ENCODE data around the gene TDRD7. TPM values are rescaled to one million over a fixed set of nuclear protein-coding genes. Genes with fewer than 3 reads are reported as not detected.

The TDRD7 gene
- total and polyA plus RNA-seq, 9 of the 15 experiments (the other 6 are each of a cell fraction or from before 2014, with no cell fraction given): 2.2 to 7.7 (median 5.2) TPM

DNA sequence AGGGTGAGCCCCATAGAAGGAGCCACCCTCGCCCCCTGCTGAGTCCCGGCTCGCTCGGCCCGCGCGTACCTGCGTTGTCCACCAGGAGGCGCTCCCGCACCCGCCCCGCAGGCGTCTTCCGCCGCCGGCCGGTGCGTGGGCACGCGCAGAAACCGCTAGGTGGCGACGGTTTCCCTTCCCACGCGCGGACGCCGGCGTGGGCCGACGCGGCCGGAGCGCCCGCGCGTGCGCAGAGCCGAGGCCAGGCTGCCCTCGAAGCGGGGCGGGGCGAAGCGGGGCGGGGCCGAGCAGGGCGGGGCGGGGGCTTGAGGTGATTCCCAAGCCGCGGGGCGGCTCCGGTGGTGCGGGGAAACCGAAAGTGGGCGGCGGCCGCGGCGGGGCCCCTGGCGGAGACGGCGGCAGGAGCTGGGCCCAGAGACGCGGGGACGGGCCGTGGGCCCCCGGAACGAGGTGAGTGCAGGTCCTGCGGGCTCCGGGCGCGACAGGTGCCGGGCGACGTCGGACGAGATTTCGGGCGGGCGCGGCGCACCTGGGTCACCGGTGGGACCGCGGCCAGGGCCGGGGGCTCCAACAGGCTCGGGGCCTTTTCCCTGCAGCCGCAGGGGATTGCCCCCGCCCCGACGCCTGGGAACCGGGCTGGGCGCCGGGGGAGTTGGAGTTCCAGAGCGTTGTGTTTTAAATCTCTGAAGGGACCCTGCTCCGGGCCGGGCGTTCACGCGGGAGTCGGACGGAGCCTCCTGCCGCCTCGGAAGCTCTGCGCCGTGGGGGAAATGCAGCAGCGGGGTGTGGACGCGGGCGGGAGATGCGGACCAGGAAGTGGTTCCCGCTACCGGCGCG is at the start of gene TDRD7 (continued):
- TF ChIP-seq, protein P1, sequence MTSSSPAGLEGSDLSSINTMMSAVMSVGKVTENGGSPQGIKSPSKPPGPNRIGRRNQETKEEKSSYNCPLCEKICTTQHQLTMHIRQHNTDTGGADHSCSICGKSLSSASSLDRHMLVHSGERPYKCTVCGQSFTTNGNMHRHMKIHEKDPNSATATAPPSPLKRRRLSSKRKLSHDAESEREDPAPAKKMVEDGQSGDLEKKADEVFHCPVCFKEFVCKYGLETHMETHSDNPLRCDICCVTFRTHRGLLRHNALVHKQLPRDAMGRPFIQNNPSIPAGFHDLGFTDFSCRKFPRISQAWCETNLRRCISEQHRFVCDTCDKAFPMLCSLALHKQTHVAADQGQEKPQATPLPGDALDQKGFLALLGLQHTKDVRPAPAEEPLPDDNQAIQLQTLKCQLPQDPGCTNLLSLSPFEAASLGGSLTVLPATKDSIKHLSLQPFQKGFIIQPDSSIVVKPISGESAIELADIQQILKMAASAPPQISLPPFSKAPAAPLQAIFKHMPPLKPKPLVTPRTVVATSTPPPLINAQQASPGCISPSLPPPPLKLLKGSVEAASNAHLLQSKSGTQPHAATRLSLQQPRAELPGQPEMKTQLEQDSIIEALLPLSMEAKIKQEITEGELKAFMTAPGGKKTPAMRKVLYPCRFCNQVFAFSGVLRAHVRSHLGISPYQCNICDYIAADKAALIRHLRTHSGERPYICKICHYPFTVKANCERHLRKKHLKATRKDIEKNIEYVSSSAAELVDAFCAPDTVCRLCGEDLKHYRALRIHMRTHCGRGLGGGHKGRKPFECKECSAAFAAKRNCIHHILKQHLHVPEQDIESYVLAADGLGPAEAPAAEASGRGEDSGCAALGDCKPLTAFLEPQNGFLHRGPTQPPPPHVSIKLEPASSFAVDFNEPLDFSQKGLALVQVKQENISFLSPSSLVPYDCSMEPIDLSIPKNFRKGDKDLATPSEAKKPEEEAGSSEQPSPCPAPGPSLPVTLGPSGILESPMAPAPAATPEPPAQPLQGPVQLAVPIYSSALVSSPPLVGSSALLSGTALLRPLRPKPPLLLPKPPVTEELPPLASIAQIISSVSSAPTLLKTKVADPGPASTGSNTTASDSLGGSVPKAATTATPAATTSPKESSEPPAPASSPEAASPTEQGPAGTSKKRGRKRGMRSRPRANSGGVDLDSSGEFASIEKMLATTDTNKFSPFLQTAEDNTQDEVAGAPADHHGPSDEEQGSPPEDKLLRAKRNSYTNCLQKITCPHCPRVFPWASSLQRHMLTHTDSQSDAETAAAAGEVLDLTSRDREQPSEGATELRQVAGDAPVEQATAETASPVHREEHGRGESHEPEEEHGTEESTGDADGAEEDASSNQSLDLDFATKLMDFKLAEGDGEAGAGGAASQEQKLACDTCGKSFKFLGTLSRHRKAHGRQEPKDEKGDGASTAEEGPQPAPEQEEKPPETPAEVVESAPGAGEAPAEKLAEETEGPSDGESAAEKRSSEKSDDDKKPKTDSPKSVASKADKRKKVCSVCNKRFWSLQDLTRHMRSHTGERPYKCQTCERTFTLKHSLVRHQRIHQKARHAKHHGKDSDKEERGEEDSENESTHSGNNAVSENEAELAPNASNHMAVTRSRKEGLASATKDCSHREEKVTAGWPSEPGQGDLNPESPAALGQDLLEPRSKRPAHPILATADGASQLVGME (CRISPR knock-in tag; IDR thresholded peaks at IDR 0.05): no peak
- TF ChIP-seq CBFB (CRISPR knock-in tag; IDR thresholded peaks at IDR 0.05) (no peak), GTF2E2 (tag; IDR thresholded peaks at IDR 0.05) (peak; percentile 46; the same call in 1 of the 2 replicates), FUS (optimal IDR thresholded peaks at IDR 0.05; ENCODE audit: low read depth, low read length) (peak; percentile 39), ERF (CRISPR knock-in tag; IDR thresholded peaks at IDR 0.05) (peak; percentile 77; the same call in 1 of the 2 replicates), ZNF778 (CRISPR knock-in tag; IDR thresholded peaks at IDR 0.05) (no peak), MAZ (CRISPR knock-in tag; conservative IDR thresholded peaks at IDR 0.05 in 1 of 2, IDR thresholded peaks at IDR 0.05 in 1 of 2) (peak; percentile 82 to 88), ETV5 (CRISPR knock-in tag; IDR thresholded peaks at IDR 0.05; ENCODE audit: low read depth) (peak; percentile 78), KDM2B (CRISPR knock-in tag; IDR thresholded peaks at IDR 0.05) (no peak; the same call in 1 of the 2 replicates), ZNF239 (CRISPR knock-in tag; IDR thresholded peaks at IDR 0.05) (no peak; the same call in 1 of the 2 replicates), DIDO1 (tag; IDR thresholded peaks at IDR 0.05; ENCODE audit: low read depth) (no peak), MTF1 (CRISPR knock-in tag; IDR thresholded peaks at IDR 0.05; ENCODE audit: borderline replicate concordance) (no peak), ZNF12 (CRISPR knock-in tag; IDR thresholded peaks at IDR 0.05) (no peak), FOXM1 (IDR thresholded peaks at IDR 0.05; ENCODE audit: low read depth) (no peak), FOXM1 (CRISPR knock-in tag; IDR thresholded peaks at IDR 0.05; ENCODE audit: low read depth) (peak; percentile 88; the same call in 1 of the 2 replicates), CREM (IDR thresholded peaks at IDR 0.05; ENCODE audit: low read depth) (peak; percentile 85), ZNF444 (CRISPR knock-in tag; IDR thresholded peaks at IDR 0.05) (no peak)
- TF ChIP-seq, protein P2, sequence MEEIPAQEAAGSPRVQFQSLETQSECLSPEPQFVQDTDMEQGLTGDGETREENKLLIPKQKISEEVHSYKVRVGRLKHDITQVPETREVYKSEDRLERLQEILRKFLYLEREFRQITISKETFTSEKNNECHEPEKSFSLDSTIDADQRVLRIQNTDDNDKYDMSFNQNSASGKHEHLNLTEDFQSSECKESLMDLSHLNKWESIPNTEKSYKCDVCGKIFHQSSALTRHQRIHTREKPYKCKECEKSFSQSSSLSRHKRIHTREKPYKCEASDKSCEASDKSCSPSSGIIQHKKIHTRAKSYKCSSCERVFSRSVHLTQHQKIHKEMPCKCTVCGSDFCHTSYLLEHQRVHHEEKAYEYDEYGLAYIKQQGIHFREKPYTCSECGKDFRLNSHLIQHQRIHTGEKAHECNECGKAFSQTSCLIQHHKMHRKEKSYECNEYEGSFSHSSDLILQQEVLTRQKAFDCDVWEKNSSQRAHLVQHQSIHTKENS (CRISPR knock-in tag; IDR thresholded peaks at IDR 0.05): no peak
- TF ChIP-seq, protein P3, sequence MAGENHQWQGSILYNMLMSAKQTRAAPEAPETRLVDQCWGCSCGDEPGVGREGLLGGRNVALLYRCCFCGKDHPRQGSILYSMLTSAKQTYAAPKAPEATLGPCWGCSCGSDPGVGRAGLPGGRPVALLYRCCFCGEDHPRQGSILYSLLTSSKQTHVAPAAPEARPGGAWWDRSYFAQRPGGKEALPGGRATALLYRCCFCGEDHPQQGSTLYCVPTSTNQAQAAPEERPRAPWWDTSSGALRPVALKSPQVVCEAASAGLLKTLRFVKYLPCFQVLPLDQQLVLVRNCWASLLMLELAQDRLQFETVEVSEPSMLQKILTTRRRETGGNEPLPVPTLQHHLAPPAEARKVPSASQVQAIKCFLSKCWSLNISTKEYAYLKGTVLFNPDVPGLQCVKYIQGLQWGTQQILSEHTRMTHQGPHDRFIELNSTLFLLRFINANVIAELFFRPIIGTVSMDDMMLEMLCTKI (IDR thresholded peaks at IDR 0.05; ENCODE audit: partially characterized antibody): no peak
- TF ChIP-seq, protein P4, sequence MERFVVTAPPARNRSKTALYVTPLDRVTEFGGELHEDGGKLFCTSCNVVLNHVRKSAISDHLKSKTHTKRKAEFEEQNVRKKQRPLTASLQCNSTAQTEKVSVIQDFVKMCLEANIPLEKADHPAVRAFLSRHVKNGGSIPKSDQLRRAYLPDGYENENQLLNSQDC (CRISPR knock-in tag; IDR thresholded peaks at IDR 0.05): no peak; the same call in 1 of the 2 replicates

Data from K562 (cell line).